Lower leg skin (tissue), 4 donors: ENCODE data around the gene KNOP1. TPM values are rescaled to one million over a fixed set of nuclear protein-coding genes. Genes with fewer than 3 reads are reported as not detected.
A peak's percentile ranks its signal among the peaks of the same experiment; 100 is the strongest.

ENCODE experiments used
- DNase-seq, 2 donors: peaks; one replicate each; pipeline ENCODE4 v3.0.0-alpha.2; 2019; ENCODE audit warnings: low spot score in 2 of 2
- H3K4me3 ChIP-seq: fragments of 200-600 bp; sonication (generic); 2 replicates; pipeline ENCODE4 v1.5.1; 2017; ENCODE audit warnings: mild to moderate bottlenecking, low read depth; ENCODE audit not compliant: poor library complexity, severe bottlenecking
- POLR2A ChIP-seq, 2 donors: fragments of 450-650 bp; IDR thresholded peaks; one replicate each; pipeline ENCODE4 v1.6.1; 2016 to 2017; ENCODE audit warnings: antibody characterized with exemption in 2 of 2, mild to moderate bottlenecking in 1 of 2, moderate library complexity in 1 of 2
- WGBS, 2 donors: methylation state at CpG; one replicate each; pipeline ENCODE4 v1.1.5; 2018; 5-methylcytosine and 5-hydroxymethylcytosine counted together
- intact Hi-C: fragments of 100-400 bp; cut with DNase I; formaldehyde crosslinking; loops from one replicate; pipeline ENCODE4 v1.15.0; 2023; ENCODE audit warnings: low total_unique reads
- total RNA-seq, 4 donors: library from RNA; depleted of rRNA; stranded (reverse); fragments of >200 nt; gene quantifications; one replicate each; pipeline ENCODE4 v1.1.0, GENCODE V29; 2016
- TF ChIP-seq, protein P1 (sequence below), 3 donors: fragments of 450-650 bp; IDR thresholded peaks; one replicate each; pipeline ENCODE4 v1.5.1; 2016; ENCODE audit warnings: antibody characterized with exemption in 3 of 3, mild to moderate bottlenecking in 3 of 3, moderate library complexity in 2 of 3

KNOP1 gene
- total RNA-seq, 4 donors from 2014 or later, result 12.1 to 22.7 (median 15.0) TPM

DNA sequence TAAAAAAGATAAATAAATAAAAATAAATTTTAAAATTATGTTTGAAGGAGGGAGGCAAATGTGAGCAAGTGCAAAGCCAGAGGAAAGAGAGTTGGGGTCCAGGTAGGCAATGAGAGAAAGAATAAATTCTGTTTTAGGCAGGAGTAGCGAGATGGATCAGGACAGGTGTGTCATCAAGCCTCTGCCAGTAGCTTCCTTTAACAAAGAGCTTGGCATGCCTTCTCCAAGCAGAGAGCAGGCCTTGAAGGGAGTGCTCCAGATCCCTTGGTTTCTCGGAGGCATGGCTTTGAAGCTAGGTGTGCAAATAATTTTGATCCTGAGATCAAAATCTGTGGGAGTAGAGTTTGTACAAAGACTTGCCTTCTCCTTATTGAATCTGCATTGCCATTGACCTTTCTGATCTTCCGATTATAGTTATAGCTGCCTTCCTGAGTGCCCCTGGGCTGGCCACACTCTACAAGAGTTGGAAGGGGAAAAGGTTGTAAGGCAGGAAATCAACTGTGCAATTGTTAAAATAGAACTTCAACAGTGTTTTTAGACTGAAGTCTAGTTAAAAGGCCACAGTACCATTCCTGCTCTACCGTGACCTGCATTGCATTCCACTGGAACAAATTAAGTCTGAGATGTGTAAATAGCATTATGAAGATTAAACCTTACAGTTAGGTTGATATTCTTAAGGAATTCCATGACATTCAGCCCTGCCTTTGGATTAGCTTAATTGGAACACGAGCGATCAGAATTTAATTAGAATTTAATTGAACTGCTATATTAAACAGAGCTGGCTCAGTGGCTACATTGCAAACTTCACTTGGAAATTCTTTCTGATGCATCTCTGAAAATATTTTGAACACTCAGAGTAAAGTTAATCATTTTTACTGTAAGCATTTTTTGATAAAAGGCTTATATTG, 33.7 kb upstream of the KNOP1 start:
- no peak overlapping the region for H3K4me3 ChIP-seq
- no peak for TF ChIP-seq POLR2A (IDR thresholded peaks at IDR 0.05)
- TF ChIP-seq, protein P1, sequence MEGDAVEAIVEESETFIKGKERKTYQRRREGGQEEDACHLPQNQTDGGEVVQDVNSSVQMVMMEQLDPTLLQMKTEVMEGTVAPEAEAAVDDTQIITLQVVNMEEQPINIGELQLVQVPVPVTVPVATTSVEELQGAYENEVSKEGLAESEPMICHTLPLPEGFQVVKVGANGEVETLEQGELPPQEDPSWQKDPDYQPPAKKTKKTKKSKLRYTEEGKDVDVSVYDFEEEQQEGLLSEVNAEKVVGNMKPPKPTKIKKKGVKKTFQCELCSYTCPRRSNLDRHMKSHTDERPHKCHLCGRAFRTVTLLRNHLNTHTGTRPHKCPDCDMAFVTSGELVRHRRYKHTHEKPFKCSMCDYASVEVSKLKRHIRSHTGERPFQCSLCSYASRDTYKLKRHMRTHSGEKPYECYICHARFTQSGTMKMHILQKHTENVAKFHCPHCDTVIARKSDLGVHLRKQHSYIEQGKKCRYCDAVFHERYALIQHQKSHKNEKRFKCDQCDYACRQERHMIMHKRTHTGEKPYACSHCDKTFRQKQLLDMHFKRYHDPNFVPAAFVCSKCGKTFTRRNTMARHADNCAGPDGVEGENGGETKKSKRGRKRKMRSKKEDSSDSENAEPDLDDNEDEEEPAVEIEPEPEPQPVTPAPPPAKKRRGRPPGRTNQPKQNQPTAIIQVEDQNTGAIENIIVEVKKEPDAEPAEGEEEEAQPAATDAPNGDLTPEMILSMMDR (IDR thresholded peaks at IDR 0.05), result no peak
- 78 to 80% methylated on average over 6 of the region's 6 CpGs for WGBS, 2 donors
- intact Hi-C loops, result no loop called here
- DNase-seq, result no peak

DNA sequence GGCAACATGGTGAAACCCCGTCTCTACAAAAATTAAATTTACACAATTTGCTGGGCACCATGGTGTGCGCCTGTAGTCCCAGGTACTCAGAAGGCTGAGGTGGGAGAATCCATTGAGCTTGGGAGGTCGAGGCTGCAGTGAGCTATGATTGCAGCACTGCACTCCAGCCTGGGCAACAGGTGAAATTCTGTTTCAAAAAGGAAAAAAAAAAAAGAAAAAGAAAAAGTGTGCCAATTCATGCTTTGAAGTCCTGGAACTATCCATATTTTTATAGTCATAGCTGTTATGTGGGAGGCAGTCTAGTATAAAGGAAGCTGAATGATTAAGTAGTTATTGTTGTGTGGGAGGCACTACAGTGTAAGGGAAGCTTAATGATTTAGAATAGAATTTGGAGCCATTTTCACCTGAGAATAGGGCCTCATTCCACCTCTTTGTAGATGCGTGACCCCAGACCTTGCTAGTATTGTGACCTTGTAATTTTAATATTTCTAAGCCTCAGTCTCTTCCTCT, 31.6 kb upstream of the KNOP1 start:
- WGBS, 2 donors, result 81 to 88% methylated on average over 4 of the region's 4 CpGs
- no peak overlapping the region for H3K4me3 ChIP-seq
- peak in 1 of 2 donors; percentile 21 for DNase-seq
- TF ChIP-seq POLR2A (IDR thresholded peaks at IDR 0.05), result no peak
- TF ChIP-seq, protein P1 (IDR thresholded peaks at IDR 0.05), result no peak
- intact Hi-C loops, result no loop called here

DNA sequence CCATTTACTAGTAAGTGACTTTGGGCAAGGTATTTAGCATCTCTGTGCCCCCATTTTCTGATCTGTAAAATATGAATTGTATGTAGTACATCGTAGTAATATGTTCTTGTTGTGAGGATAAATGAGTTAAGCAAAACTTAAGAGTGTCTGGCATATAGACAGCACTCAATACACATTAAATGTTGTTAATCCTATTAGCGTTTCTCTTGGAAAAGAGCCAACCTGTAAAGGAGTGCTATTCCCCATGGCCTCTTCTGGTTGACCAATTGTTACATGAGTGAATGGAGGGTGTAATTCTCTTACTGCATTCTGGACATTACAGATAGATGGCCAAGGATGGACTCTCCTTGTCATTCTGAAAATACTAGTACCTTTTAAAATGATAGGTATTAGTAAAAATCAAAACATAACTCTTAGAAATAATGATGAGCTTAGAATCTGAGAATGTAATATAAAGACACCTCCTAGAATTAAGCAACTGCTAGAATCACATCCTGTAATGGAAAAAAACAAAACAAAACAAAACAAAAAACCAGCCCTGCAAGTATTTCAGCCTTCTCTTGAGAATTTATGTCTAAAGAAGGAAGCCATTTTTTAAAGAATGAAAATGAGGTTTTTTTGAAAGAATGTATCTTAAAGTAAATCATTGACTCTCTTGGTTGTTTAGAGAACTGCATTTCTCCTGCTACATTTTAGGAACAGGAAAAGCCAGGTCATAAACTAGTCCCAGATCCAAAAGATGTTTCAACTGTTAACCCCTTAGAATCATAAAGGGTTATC, 30.6 kb upstream of the KNOP1 start:
- WGBS, 2 donors, result 43 to 51% methylated on average over 2 of the region's 2 CpGs
- intact Hi-C loops, result no loop called here
- no peak for TF ChIP-seq POLR2A (IDR thresholded peaks at IDR 0.05)
- TF ChIP-seq, protein P1 (IDR thresholded peaks at IDR 0.05), result no peak
- no peak overlapping the region for H3K4me3 ChIP-seq
- DNase-seq, result no peak

DNA sequence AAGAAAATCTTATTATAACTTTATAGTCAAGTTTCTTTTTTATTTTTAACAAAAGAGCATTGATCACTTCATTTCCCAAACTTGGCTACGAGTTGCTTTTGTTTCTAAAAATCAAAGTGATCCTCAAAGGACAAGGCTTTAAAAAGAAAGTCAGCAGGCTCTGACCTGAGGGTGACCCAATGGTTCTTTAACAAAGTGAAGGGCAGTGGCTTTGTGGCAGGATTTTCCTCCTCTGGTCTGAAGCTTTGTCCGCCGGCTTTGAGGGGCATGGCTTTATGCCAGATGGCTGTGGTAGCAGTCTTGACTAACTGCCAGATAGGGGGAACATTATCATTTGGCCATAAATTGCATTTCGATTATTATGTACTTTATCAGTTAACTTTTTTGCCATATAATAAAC, 28.5 kb upstream of the KNOP1 start:
- intact Hi-C loops, result no loop called here
- DNase-seq, result peak in 1 of 2 donors; percentile 45
- no peak for TF ChIP-seq POLR2A (IDR thresholded peaks at IDR 0.05)
- TF ChIP-seq, protein P1 (IDR thresholded peaks at IDR 0.05), result no peak
- H3K4me3 ChIP-seq, result no peak overlapping the region
- 57 to 62% methylated on average over 4 of the region's 4 CpGs for WGBS, 2 donors

DNA sequence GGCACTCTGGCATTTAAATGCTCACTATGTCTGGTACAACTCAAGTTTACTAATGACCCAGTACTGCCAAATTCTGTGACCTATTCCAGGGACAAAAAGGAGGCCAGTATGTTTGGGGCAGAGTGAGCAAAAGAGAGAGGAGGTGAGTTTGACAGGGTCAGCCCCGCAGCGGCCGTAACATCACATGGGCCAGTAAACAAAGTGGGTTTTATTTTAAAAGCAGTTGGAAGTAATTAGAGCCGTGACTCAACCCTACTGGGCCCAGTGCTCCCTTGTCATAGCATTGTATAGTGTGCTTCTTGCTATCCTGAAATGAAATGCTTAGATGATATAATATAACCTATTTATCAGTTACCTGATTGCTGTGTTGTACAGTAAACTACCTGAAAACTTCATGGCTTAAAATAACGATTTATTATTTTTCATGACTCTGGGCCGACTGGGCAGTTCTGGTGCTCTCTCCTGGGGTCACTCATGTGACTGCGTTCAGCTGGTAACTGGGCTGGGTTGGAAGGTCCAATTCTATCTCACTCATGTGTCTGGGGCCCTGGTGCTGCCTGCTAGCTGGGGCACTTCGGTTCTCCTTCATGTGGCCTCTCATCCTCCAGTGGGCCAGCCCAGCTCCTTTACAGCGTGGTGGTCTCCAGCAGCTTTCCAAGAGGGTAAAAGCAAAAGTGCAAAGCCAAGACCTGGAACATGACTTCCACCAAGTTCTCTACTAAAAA, 27.4 kb upstream of the KNOP1 start:
- peak in 1 of 2 donors; percentile 78 for DNase-seq
- TF ChIP-seq, protein P1 (IDR thresholded peaks at IDR 0.05), result no peak
- no peak for TF ChIP-seq POLR2A (IDR thresholded peaks at IDR 0.05)
- intact Hi-C loops, result no loop called here
- H3K4me3 ChIP-seq, result no peak overlapping the region
- WGBS, 2 donors, result 80 to 82% methylated on average over 9 of the region's 9 CpGs
